HuH-7 (cell line): Measurements from ENCODE around the gene IL23A.

Source experiments
- DNase-seq: peaks from one replicate; pipeline ENCODE4 v3.0.0; 2011; ENCODE audit warnings: low spot score

The IL23A gene

GRCh38 chr12:56361487-56362129 lies 22.9 kb downstream of the IL23A start:
- no peak for DNase-seq

GRCh38 chr12:56362130-56363059 lies 23.7 kb downstream of the IL23A start, which contains the start of gene APOF:
APOF (minus strand) TSS chr12:56362857; CDS start chr12:56362745, 112 bp downstream.
- no peak for DNase-seq

DNA sequence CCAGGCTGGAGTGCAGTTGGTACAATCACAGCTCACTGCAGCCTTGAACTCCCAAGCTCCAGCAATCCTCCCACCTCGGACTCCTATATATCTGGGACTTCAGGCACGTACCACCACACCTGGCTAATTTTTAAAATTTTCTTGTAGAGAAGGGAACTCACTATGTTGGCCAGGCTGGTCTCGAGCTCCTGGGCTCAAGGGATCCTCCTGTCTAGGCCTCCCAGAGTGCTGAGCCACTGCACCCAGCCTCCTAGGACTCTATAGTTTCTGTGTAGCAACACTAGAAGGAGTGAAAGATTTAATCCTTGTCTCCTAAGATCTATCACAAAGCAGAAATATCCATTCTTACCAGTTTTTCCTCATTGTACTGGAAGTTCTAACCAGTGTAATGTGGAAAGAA lies 28.3 kb downstream of the IL23A start:
- DNase-seq = no peak

DNA sequence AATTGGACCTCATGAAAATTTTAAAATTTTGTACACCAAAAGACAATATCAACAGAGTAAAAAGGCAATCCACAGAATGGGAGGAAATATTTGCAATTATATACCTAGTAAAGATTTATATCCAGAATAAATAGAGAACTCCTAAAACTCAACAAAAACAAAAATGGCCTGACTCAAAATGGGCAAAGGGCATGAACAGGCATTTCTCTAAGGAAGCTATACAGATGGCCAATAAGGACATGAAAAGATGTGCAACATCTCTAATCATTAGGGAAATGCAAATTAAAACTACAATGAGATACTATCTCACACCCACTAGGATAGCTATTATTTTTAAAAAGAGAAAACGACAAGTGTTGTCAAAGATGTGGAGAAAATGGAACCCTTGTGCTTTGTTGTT lies 34.8 kb downstream of the IL23A start:
- no peak for DNase-seq

DNA sequence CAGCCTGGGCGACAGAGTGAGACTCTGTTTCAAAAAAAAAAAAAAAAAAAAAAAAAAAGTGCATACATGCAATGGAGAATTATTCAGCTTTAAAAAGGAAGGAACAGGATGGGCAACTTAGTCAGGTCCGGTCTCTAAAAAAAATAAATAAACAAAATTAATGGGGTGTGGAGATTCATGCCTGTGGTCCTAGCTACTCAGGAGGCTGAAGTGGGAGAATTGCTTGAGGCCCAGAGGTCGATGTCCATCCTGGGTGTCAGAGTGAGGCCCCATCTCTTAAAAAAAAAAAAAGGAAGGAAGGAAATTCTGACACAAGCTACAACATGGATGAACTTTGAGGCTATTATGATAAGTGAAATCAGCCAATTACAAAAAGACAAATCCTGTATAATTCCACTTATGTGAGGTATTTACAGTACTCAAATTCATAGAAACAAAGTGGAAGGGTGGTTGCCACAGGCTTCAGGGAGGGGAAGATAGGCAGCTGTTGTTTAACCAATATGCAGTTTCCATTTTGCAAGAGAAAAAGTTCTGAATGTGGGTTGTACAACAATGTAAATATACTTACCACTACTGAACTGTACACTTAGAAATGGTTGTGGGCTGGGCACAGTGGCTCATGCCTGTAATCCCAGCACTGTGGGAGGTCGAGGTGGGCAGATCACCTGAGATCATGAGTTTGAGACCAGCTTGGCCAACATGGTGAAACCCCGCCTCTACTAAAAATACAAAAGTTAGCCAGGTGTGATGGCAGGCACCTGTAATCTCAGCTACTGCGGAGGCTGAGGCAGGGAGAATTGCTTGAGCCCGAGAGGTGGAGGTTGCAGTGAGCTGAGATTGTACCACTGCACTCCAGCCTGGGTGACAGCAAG lies 36.3 kb downstream of the IL23A start:
- DNase-seq = no peak

- no peak for DNase-seq
Measured at GRCh38 chr12:56375598-56376434, 37.1 kb downstream of the IL23A start.

GRCh38 chr12:56377310-56377988 lies 38.8 kb downstream of the IL23A start:
- DNase-seq = no peak

- no peak for DNase-seq
Measured at GRCh38 chr12:56377989-56378316, 39.3 kb downstream of the IL23A start.

DNA sequence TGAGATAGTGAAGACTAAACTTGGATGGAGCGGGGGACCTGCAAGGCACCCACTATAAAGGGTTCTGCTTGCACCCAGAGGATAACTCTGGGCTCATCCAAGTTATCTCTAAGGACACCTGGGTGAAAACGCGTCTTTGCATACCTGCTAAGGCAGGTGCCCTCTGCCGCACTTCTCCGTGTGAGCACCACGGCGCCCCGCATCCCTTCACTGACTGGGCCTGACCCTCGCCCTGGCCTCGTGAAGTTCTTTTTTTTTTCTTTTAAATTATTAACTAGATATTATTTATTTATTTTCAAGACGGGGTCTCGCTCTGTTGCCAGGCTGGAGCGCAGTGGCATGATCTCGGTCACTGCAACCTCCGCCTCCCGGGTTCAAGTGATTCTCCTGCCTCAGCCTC lies 43.9 kb downstream of the IL23A start:
- DNase-seq = no peak

DNA sequence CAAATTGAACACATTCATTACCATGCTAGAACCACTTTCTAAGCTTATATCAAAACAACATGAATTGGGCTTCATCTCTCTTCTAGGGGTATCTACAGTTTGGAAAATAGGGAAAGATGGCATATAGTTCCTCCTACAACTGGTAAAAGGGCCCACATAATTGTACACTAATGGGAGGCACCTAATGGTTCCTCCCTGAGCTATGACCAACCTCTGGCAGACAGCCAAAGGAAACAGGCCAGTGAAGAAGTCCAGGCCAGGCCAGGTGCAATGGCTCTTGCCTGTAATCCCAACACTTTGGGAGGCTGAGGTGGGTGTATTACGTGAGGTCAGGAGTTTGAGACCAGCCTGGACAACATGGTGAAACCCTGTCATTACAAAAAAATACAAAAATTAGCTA lies 47.2 kb downstream of the IL23A start:
- DNase-seq = no peak

DNA sequence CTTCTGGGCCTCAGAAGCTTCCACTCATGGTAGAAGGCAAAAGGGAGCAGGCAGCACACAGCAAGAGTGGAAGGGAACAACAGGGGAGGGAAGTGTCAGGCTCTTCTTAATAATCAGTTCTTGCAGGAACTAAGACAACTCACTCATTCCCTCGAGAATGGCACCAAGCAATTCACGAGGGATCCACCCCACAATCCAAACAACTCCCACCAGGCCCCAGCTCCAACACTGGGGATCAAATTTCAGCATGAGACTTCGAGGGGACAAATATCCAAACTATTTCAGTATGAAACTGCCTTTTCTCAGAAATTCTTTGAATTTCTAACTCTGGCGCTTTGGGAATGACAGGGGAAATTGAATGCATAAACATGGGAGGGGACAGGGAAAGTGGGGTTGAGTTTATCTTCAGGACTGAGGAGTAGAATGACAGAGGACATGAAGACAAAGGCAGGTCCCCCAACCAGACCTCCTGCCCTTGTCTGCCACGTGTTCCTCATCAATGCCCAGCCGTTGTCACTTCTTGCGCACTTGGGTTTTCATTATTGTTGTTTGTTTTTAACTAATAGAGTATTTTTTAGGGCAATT lies 48.6 kb downstream of the IL23A start:
- DNase-seq = no peak

- no peak for DNase-seq
Measured at GRCh38 chr12:56389412-56389811, 50.7 kb downstream of the IL23A start.
